AG10803 (cell line): ENCODE results near the gene NAAA.

ENCODE experiments used
- DNase-seq: peaks from one replicate; pipeline ENCODE4 v3.0.0; 2010; ENCODE audit warnings: low read depth
- H3K4me3 ChIP-seq: 2 replicates; pipeline ENCODE4 v1.5.1; 2011; ENCODE audit warnings: mild to moderate bottlenecking, low read length, control low read depth
- TF ChIP-seq, protein P1 (sequence below): conservative IDR thresholded peaks from 2 replicates; pipeline ENCODE4 v1.5.1; 2011; ENCODE audit warnings: mild to moderate bottlenecking, low read length, control low read depth, inconsistent platforms

NAAA gene

DNA sequence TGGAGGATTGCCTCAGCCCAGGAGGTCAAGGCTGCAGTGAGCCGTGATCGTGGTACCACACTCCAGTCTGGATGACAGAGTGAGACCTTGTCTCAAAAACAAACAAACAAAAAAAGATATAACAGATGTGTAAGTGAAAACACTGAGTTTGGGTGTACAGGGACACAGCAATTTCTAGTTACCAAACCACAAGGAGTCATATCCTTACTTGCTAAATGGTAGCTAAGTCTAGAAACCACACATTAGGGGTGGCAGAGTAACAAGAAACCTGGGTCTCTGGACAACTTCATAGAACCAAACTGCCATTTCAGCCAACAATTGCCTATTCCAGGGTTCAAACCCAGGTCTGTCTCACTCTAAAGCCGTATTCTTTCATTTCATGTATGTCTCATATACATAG lies 59.3 kb downstream of the NAAA start:
- TF ChIP-seq, protein P1, sequence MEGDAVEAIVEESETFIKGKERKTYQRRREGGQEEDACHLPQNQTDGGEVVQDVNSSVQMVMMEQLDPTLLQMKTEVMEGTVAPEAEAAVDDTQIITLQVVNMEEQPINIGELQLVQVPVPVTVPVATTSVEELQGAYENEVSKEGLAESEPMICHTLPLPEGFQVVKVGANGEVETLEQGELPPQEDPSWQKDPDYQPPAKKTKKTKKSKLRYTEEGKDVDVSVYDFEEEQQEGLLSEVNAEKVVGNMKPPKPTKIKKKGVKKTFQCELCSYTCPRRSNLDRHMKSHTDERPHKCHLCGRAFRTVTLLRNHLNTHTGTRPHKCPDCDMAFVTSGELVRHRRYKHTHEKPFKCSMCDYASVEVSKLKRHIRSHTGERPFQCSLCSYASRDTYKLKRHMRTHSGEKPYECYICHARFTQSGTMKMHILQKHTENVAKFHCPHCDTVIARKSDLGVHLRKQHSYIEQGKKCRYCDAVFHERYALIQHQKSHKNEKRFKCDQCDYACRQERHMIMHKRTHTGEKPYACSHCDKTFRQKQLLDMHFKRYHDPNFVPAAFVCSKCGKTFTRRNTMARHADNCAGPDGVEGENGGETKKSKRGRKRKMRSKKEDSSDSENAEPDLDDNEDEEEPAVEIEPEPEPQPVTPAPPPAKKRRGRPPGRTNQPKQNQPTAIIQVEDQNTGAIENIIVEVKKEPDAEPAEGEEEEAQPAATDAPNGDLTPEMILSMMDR, result no peak
- DNase-seq, result no peak
- no peak overlapping the region for H3K4me3 ChIP-seq

DNA sequence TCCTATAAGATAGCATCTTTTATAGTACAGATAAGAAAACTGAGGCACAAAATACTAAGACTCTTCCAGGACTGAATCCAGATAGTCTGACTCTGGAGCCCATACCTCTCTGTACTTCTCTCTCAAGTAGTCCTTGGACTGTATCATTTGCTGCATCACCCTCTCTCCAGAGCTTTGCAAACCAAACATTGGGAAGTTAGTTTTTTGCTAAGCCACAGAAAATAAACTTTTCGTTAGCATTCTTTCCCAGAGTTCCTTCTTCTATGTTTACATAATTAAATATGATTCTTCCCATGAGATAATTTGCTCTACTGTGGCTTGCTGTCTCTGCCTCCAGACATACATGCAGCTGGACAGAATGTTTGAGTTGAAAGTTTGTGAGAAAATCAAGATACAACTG lies 60.5 kb downstream of the NAAA start:
- DNase-seq, result no peak
- no peak overlapping the region for H3K4me3 ChIP-seq
- TF ChIP-seq, protein P1, result no peak

DNA sequence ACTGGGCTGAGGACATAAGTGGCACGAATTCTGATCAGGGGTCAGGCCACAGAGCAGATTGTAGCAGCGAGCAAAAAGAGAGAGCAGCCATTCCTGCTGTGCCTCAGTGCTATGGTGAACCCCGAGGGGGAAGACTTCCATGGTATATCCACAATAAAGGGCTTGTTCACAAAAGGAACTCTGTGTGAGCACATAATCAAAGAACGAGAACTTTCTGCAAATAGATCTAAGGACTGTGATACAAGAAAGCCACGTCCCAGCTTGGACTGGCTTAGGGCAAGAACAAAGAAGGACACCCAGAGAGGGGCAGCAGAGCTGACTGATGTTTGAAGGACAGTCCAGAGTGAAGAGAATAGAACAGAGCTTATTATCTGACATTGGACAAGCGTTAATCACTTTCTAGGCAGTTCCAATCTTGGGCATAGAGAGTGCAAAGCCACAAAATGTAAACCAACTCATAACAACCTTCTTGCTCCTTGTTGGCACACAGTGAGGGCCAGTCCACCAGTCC lies 62.5 kb downstream of the NAAA start:
- no peak overlapping the region for H3K4me3 ChIP-seq
- TF ChIP-seq, protein P1, result no peak
- no peak for DNase-seq

DNA sequence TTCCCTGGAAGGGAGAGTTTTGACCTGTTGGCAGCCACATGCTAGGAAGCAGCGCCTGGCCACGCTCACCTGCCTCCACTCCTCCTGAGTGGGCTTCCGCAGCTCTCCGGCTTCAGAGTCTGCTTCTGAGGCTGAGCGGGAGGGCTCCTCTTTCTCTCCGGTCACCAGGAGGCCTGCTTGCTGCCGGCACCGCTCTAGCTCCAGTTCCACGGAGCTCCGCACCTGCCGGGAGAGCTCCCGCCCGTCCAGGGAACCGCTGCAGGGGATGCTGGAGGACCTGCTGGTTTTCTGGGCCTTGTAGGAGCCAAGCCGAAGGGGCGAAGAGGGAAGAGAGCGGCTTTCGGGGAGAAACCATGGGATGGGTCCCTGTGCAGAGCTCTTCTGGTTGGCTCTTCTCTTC lies 64.6 kb downstream of the NAAA start:
- no peak overlapping the region for H3K4me3 ChIP-seq
- DNase-seq, result no peak
- TF ChIP-seq, protein P1, result no peak

DNA sequence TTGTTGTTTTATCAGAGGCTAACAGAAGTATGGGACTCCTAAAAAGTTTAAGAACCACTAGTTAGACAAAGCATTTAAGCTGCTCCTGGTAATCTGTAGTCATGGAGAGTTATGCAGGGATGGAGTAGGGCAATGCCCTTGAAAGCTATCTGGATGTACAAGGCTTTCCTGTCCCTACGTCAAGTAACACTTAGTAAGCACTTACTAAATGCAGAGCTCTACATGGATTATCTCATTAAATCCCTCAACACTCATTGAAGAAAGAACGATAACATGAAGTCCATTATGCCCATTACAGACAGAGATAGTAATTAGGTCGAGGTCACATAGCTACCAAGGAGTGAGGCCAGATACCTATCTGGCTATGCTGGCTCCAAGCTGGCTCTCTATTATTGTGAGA lies 71.7 kb downstream of the NAAA start:
- H3K4me3 ChIP-seq, result no peak overlapping the region
- TF ChIP-seq, protein P1, result no peak
- DNase-seq, result no peak

DNA sequence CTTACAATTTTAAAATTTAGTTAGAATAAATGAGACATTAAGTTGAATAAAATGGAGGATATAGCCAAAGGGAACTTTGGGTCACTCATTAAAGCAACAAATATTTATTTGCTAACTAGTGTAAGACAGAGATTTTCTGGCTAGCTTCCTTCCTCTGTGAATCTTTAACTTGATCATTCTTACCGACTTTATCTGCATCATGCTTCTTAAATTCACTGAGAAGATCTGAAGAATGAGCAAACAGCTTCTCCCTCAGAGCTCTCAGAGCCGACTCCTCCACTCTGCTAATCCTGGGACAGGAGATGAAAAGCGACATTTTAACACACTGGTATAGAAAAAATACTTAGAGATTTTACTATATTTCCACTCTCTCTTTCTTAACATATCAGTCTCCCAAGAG lies 73.7 kb downstream of the NAAA start:
- TF ChIP-seq, protein P1, result no peak
- no peak overlapping the region for H3K4me3 ChIP-seq
- DNase-seq, result no peak
